Psoas muscle (tissue), 8 donors: Measurements from ENCODE around the gene SRSF6. TPM values are rescaled to one million over a fixed set of nuclear protein-coding genes. Genes with fewer than 3 reads are reported as not detected.
"Not testable (repeated sequence)": the region's sequence is repeated elsewhere in the genome, so short reads cannot be mapped to it uniquely, and the experiment has no call there.

ENCODE experiments used
- ATAC-seq, 4 donors: fragments of 200-7000 bp; cut with Tn5 transposase; one replicate each; pipeline ENCODE4 v1.9.1; 2020; ENCODE audit warnings: moderate library complexity in 3 of 4, mild to moderate bottlenecking in 2 of 4
- DNase-seq, 2 donors: peaks; one replicate each; pipeline ENCODE4 v3.0.0-alpha.2; 2020
- H3K27ac ChIP-seq: fragments of 200-600 bp; one replicate; pipeline ENCODE4 v1.8.0; 2022
- H3K27me3 ChIP-seq, 3 donors: fragments of 200-600 bp in 1 of 3; one replicate each; pipeline versions ENCODE4 v1.6.1 to v1.8.0; 2013 to 2022; ENCODE audit warnings: low read length in 2 of 3, mild to moderate bottlenecking in 2 of 3, moderate library complexity in 1 of 3; ENCODE audit not compliant: insufficient read depth in 3 of 3
- H3K36me3 ChIP-seq, 2 donors: fragments of 200-600 bp in 1 of 2; one replicate each; pipeline versions ENCODE4 v1.6.1 to v1.8.0; 2013 to 2022; ENCODE audit warnings: low read depth in 1 of 2, mild to moderate bottlenecking in 1 of 2, moderate library complexity in 1 of 2; ENCODE audit not compliant: insufficient read depth in 1 of 2
- H3K4me1 ChIP-seq: fragments of 200-600 bp; one replicate; pipeline ENCODE4 v1.8.0; 2022
- H3K4me3 ChIP-seq: fragments of 200-600 bp; one replicate; pipeline ENCODE4 v1.8.0; 2022; ENCODE audit warnings: mild to moderate bottlenecking
- H3K9me3 ChIP-seq: fragments of 200-600 bp; one replicate; pipeline ENCODE4 v1.8.0; 2022
- CTCF ChIP-seq: fragments of 200-600 bp; IDR thresholded peaks from one replicate; pipeline ENCODE4 v1.8.0; 2022; ENCODE audit warnings: antibody characterized with exemption
- WGBS, 3 donors: extraction: QIAGEN DNeasy Blood & Tissue Kit; methylation state at CpG; one replicate each; pipeline versions ENCODE4 v1.1.6 to v1.1.7; 2013; 5-methylcytosine and 5-hydroxymethylcytosine counted together
- intact Hi-C, 2 donors: fragments of 100-400 bp; cut with DNase I; formaldehyde crosslinking; loops; one replicate each; pipeline versions ENCODE4 v1.11.0 to v1.14.2; 2022
- polyA plus RNA-seq, 3 donors: library from polyadenylated mRNA; stranded (reverse); fragments of 200-250 nt; gene quantifications; one replicate each; pipeline ENCODE4 v1.2.3, GENCODE V29; 2013
- total RNA-seq, 4 donors: library from RNA; stranded (reverse); fragmentation: NEBNext Ultra II Directional in 2 of 4; extraction: Animal tissue kit (Norgen Biotek cat#: 25700) in 2 of 4; gene quantifications; one replicate each; pipeline versions ENCODE4 v1.2.1 to v1.2.4, GENCODE V29; 2021 to 2023
- donor health status: healthy with polysubstance abuse.
- donor health status: DM: no; HTN: no; CAD: no; lungs with moderate emphysema.
- donor health status: Bipolar disorder and iron deficiency.
- donor health status: healthy.
- donor health status: DM: yes; HTN: yes; CAD: no.
- donor health status: DM: no; HTN: no; CAD: no.
- donor health status: DM: no; HTN: no; CAD: no.
- donor health status: DM: yes; HTN: yes; CAD: no.

Gene SRSF6
- total and polyA plus RNA-seq, 7 donors, result 26.3 to 76.9 (median 38.9) TPM

- TF ChIP-seq CTCF, result no peak
Observed at GRCh38 chr20:43446361-43446879, 11.3 kb upstream of the SRSF6 start.

GRCh38 chr20:43448431-43448747 is 9.3 kb upstream of the SRSF6 start:
- DNase-seq, H3K27me3 ChIP-seq: not testable (repeated sequence)

More at GRCh38 chr20:43446361-43446879, 11.3 kb upstream of the SRSF6 start:
- DNase-seq (no peak), ATAC-seq (no peak)
- Histone ChIP-seq H3K27me3 (peaks cover 0 to 5% (median 4%) of the 10 kb centered on the region in 3 donors), H3K4me1 (peaks cover 4% of the 10 kb centered on the region), H3K4me3 (no peak overlapping the region), H3K27ac (no peak overlapping the region), H3K9me3 (no peaks in the 10 kb centered on the region), H3K36me3 (no peaks in the 10 kb centered on the region)
- intact Hi-C loops, result loop anchor here in 1 of 2 donors (5.0 kb wide), 2 partner anchors 71 to 636 kb away; no protein-coding TSS in a partner anchor
- WGBS, 3 donors, result 51 to 61% (median 61%) methylated on average over 6 of the region's 6 CpGs

GRCh38 chr20:43448748-43449535 is 8.8 kb upstream of the SRSF6 start:
- DNase-seq, result no peak

More at GRCh38 chr20:43448431-43448747, 9.3 kb upstream of the SRSF6 start:
- not testable (repeated sequence) for H3K36me3 ChIP-seq, H3K4me1 ChIP-seq, H3K9me3 ChIP-seq, ATAC-seq, H3K27ac ChIP-seq, H3K4me3 ChIP-seq
- intact Hi-C loops, result loop anchor here in 1 of 2 donors (5.0 kb wide), 2 partner anchors 69 to 634 kb away; no protein-coding TSS in a partner anchor
- WGBS, 3 donors, result 1 to 12% (median 9%) methylated on average over 4 of the region's 4 CpGs

GRCh38 chr20:43450841-43451799 is 6.6 kb upstream of the SRSF6 start:
- H3K27ac ChIP-seq, result no peak overlapping the region
- DNase-seq, result no peak
- TF ChIP-seq CTCF, result no peak
- WGBS, 3 donors, result 76 to 78% (median 77%) methylated on average over 14 of the region's 14 CpGs
- no peak for ATAC-seq
- no peaks in the 10 kb centered on the region for H3K9me3 ChIP-seq
- intact Hi-C loops, result loop anchor here in 1 of 2 donors (10.0 kb wide), 1 partner anchor 634 kb away; no protein-coding TSS in a partner anchor
- H3K36me3 ChIP-seq, result no peaks in the 10 kb centered on the region
- peaks cover 4% of the 10 kb centered on the region for H3K4me1 ChIP-seq
- no peak overlapping the region for H3K4me3 ChIP-seq
- H3K27me3 ChIP-seq, result peaks cover 0 to 5% (median 0%) of the 10 kb centered on the region in 3 donors

More at GRCh38 chr20:43448748-43449535, 8.8 kb upstream of the SRSF6 start:
- peak; percentile 48 to 81 (median 52) for ATAC-seq
- peaks cover 4% of the 10 kb centered on the region for H3K4me1 ChIP-seq
- no peaks in the 10 kb centered on the region for H3K36me3 ChIP-seq
- peaks cover 0 to 5% (median 0%) of the 10 kb centered on the region in 3 donors for H3K27me3 ChIP-seq
- intact Hi-C loops, result loop anchor here in 1 of 2 donors (5.0 kb wide), 2 partner anchors 68 to 633 kb away; no protein-coding TSS in a partner anchor
- no peak overlapping the region for H3K4me3 ChIP-seq
- H3K27ac ChIP-seq, result no peak overlapping the region
- peak; percentile 62 for TF ChIP-seq CTCF
- 21% methylated on average over 9 of the region's 9 CpGs for WGBS, 3 donors
- no peaks in the 10 kb centered on the region for H3K9me3 ChIP-seq
